ENCODE data around the gene ETNK2. TPM values are rescaled to one million over a fixed set of nuclear protein-coding genes. Genes with fewer than 3 reads are reported as not detected.

ETNK2 gene
- total and polyA plus RNA-seq, 2 of the 4 experiments (the other 2 are of a cell fraction): 18.9 to 26.0 TPM

- POLR2A ChIA-PET (ENCODE audit: unreplicated experiment): no interaction called here
- Histone ChIP-seq H4K8ac (ENCODE audit: low read depth in 2 of 2, low read length in 2 of 2) (peak overlapping the region; percentile 34 to 90; a peak in 3 of 4 replicates), H3K18ac (ENCODE audit: low read depth, low read length) (no peak overlapping the region), H4K5ac (ENCODE audit: low read depth, low read length) (peak overlapping the region; percentile 1; the same call in 1 of the 2 replicates), H2BK120ac (ENCODE audit: low read depth, low read length) (peak overlapping the region; percentile 62; the same call in 1 of the 2 replicates), H3K9ac (ENCODE audit: low read depth, low read length) (no peak overlapping the region), H3K4me2 (ENCODE audit: low read depth, low read length) (peak overlapping the region; percentile 20), H2AFZ (replicated peaks; ENCODE audit: low read length, poor library complexity) (peak overlapping the region; percentile 89), H4K20me1 (ENCODE audit: insufficient read depth, low read length) (no peaks in the 10 kb centered on the region), H3K9me3 (ENCODE audit: control insufficient read depth, insufficient read depth, low read length) (no peaks in the 10 kb centered on the region), H3K4ac (ENCODE audit: low read depth, low read length) (peak overlapping the region; percentile 61), H3K36me3 (ENCODE audit: control insufficient read depth, insufficient read depth, low read length) (peaks cover 4% of the 10 kb centered on the region), H4K91ac (ENCODE audit: insufficient read depth, low read depth, low read length) (peak overlapping the region; percentile 63), H3K56ac (ENCODE audit: extremely low read depth, insufficient read depth, low read length) (no peak overlapping the region), H2BK20ac (ENCODE audit: low read depth, low read length) (peak overlapping the region; percentile 46), H3K14ac (replicated peaks; ENCODE audit: low read depth, low read length) (peak overlapping the region; percentile 74; the same call in 1 of the 2 replicates), H3K79me1 (ENCODE audit: low read depth in 1 of 2, low read length in 2 of 2) (no peaks in the 10 kb centered on the region), H2BK5ac (ENCODE audit: low read depth, low read length, poor library complexity, severe bottlenecking) (no peak overlapping the region), H3K27me3 (ENCODE audit: control insufficient read depth, insufficient read depth, low read length) (no peaks in the 10 kb centered on the region), H3K4me3 (ENCODE audit: insufficient read depth, low read depth, low read length) (no peak overlapping the region), H3K9me1 (ENCODE audit: insufficient read depth, low read length) (peaks cover 14% of the 10 kb centered on the region), H2BK15ac (ENCODE audit: low read depth, low read length) (peak overlapping the region; percentile 36; the same call in 1 of the 3 replicates), H3K23ac (ENCODE audit: low read depth, low read length) (0 out of 2 replicates have a peak overlapping the region, but pooled peaks have one; percentile 18), H2AK9ac (replicated peaks; ENCODE audit: low read depth, low read length, poor library complexity) (peak overlapping the region; percentile 86), H3K27ac (ENCODE audit: insufficient read depth, low read length) (no peak overlapping the region), H3K4me1 (ENCODE audit: control insufficient read depth, insufficient read depth, low read length) (peaks cover 19% of the 10 kb centered on the region), H2AK5ac (ENCODE audit: low read depth, low read length) (peak overlapping the region; percentile 63)
- dilution Hi-C loops (cut with HindIII; ENCODE audit: low sequenced_read_pairs, unreplicated experiment) (loop anchor here (25.0 kb wide), 1 partner anchor 266 kb away; the partner anchor contains the start of gene SNRPE), intact Hi-C loops (cut with micrococcal nuclease) (loop anchor here (2.0 kb wide), 1 partner anchor 268 kb away; the partner anchor contains the start of gene SNRPE), in situ Hi-C loops (cut with MboI; ENCODE audit: low sequenced_read_pairs) (loop anchor here (5.0 kb wide), 1 partner anchor 256 kb away; no protein-coding TSS in a partner anchor)
- CTCF ChIA-PET: interaction anchor here (0.8 to 7.8 kb wide), 5 partner anchors 17 to 285 kb away, joined by 3 to 95 read pairs (median 8); no protein-coding TSS in a partner anchor
- no TSS peak for BruUV-seq (replicated peaks)
- ATAC-seq (ENCODE audit: low read depth): no peak
- 96% methylated on average over 2 of the region's 4 CpGs; no CpG with 5 or more reads in 1 of the 2 experiments for WGBS, 2 experiments (ENCODE audit: extremely low coverage in 2 of 2, insufficient read length in 1 of 2)
- no peak for DNase-seq
- no peak for TF ChIP-seq CTCF (conservative IDR thresholded peaks at IDR 0.05; ENCODE audit: low read depth, low read length)
- no peak for TF ChIP-seq SMC3 (IDR thresholded peaks at IDR 0.05; ENCODE audit: low read depth, low read length)
- no peak for TF ChIP-seq RFX5 (IDR thresholded peaks at IDR 0.05; ENCODE audit: low read depth, low read length)
- no peak for TF ChIP-seq CHD1 (IDR thresholded peaks at IDR 0.05; ENCODE audit: low read depth, low read length)
- TF ChIP-seq USF2 (IDR thresholded peaks at IDR 0.05; ENCODE audit: low read depth, low read length): no peak
- TF ChIP-seq MXI1 (IDR thresholded peaks at IDR 0.05; ENCODE audit: borderline replicate concordance, low read depth, low read length): no peak
- no peak for TF ChIP-seq BHLHE40 (IDR thresholded peaks at IDR 0.05; ENCODE audit: low read depth, low read length)
- no peak for TF ChIP-seq MAFK (IDR thresholded peaks at IDR 0.05; ENCODE audit: low read depth, low read length)
- TF ChIP-seq RCOR1 (IDR thresholded peaks at IDR 0.05; ENCODE audit: insufficient replicate concordance, low read length): no peak
- no peak for TF ChIP-seq ELK1 (IDR thresholded peaks at IDR 0.05; ENCODE audit: borderline replicate concordance, low read depth, low read length)
- no peak for TF ChIP-seq RAD21 (IDR thresholded peaks at IDR 0.05; ENCODE audit: low read length)
- no peak for TF ChIP-seq NFE2L2 (IDR thresholded peaks at IDR 0.05; ENCODE audit: low read depth, low read length)
- TF ChIP-seq FOS (IDR thresholded peaks at IDR 0.05; ENCODE audit: low read depth, low read length): no peak
- TF ChIP-seq MAZ (IDR thresholded peaks at IDR 0.05; ENCODE audit: borderline replicate concordance, low read depth, low read length): no peak
- no peak for TF ChIP-seq POLR2A (IDR thresholded peaks at IDR 0.05; ENCODE audit: low read depth, low read length)
Measured at GRCh38 chr1:204128464-204128963, 23.3 kb downstream of the ETNK2 start.
